Ishikawa (cell line): Measurements from ENCODE around the gene DENND5B.

Experiments used
- CEBPB ChIP-seq: IDR thresholded peaks from 2 replicates; pipeline ENCODE4 v1.6.1; 2012
- CREB1 ChIP-seq: IDR thresholded peaks from 2 replicates; pipeline ENCODE4 v1.6.1; 2012; ENCODE audit warnings: low read depth
- EGR1 ChIP-seq: IDR thresholded peaks from 2 replicates; pipeline ENCODE4 v1.6.1; 2012
- EP300 ChIP-seq: IDR thresholded peaks from 2 replicates; pipeline ENCODE4 v1.6.1; 2012; ENCODE audit warnings: borderline replicate concordance
- FOXM1 ChIP-seq: IDR thresholded peaks from 2 replicates; pipeline ENCODE4 v1.6.1; 2012; ENCODE audit warnings: low read depth, borderline replicate concordance
- NFIC ChIP-seq: IDR thresholded peaks from 2 replicates; pipeline ENCODE4 v1.6.1; 2012
- RAD21 ChIP-seq: IDR thresholded peaks from 2 replicates; pipeline ENCODE4 v1.6.1; 2012; ENCODE audit warnings: low read depth
- TAF1 ChIP-seq: IDR thresholded peaks from 2 replicates; pipeline ENCODE4 v1.6.1; 2012; ENCODE audit warnings: low read depth, mild to moderate bottlenecking
- TCF12 ChIP-seq: IDR thresholded peaks from 2 replicates; pipeline ENCODE4 v1.6.1; 2012; ENCODE audit warnings: low read depth
- TEAD4 ChIP-seq: IDR thresholded peaks from 2 replicates; pipeline ENCODE4 v1.6.1; 2012
- YY1 ChIP-seq: IDR thresholded peaks from 2 replicates; pipeline ENCODE4 v1.6.1; 2012; ENCODE audit warnings: low read depth
- ZBTB7A ChIP-seq: IDR thresholded peaks from 2 replicates; pipeline ENCODE4 v1.6.1; 2012; ENCODE audit warnings: low read depth
- TF ChIP-seq, protein P1 (sequence below): IDR thresholded peaks from 2 replicates; pipeline ENCODE4 v1.6.1; 2012
- TF ChIP-seq, protein P2 (sequence below): IDR thresholded peaks from 2 replicates; pipeline ENCODE4 v1.6.1; 2012; ENCODE audit warnings: low read depth, mild to moderate bottlenecking
- TF ChIP-seq, protein P3 (sequence below): IDR thresholded peaks from 2 replicates; pipeline ENCODE4 v1.6.1; 2012

The DENND5B gene

DNA sequence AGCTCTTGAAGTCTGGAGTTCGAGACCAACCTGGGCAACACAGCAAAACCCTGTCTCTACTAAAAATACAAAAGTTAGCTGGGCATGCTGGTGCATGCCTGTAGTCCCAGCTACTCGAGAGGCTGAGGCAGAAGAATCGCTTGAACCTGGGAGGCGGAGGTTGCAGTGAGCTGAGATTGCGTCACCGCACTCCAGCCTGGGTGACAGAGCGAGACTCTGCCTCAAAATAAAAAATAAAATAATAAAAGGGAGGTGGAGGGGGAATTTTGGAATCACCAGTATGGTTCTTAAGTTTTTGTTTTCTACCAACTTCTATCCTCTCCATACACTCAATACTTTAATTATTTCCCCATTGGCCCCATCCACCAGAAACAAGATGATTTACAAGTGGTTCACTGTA lies 16.6 kb downstream of the DENND5B start:
- TF ChIP-seq CEBPB: peak; percentile 46; the same call in 1 of the 2 replicates

DNA sequence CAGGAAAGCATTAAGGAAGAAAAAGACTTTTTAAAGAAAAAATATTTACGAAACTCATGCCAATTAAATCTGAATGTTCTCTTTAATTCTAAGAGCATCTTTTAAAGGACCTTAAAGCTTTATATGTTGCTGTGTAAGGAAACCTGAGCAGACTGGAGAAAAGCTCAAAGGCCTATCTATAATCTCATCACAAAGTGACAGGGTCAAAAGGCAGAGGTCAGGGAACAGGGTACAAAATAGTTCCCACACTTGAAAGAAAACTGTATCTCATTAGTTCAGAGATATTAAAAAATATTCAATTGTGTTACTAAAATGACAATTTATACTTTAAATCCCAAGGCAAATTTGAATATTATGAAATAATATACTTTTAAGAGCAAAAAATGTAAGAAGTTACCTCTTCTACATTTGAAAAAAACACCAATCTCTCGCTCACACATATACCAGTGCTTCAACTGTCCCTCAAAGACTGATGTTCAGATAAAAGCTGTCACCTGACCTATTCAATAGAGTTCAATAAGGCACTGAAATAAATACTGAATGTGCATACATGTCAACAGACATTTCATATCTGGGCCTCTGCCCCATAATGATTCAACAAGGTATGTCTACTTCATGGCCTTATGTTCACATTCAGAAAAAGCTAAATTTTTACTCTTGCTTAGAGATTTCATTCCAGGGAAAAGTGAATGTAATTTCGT lies 17.9 kb downstream of the DENND5B start:
- TF ChIP-seq EGR1 (no peak), TAF1 (no peak), FOXM1 (no peak), RAD21 (no peak), ZBTB7A (no peak), NFIC (no peak), CREB1 (no peak), TEAD4 (no peak), CEBPB (no peak), TCF12 (no peak), EP300 (no peak), YY1 (no peak)
- TF ChIP-seq, protein P1, sequence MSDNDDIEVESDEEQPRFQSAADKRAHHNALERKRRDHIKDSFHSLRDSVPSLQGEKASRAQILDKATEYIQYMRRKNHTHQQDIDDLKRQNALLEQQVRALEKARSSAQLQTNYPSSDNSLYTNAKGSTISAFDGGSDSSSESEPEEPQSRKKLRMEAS: no peak
- TF ChIP-seq, protein P2, sequence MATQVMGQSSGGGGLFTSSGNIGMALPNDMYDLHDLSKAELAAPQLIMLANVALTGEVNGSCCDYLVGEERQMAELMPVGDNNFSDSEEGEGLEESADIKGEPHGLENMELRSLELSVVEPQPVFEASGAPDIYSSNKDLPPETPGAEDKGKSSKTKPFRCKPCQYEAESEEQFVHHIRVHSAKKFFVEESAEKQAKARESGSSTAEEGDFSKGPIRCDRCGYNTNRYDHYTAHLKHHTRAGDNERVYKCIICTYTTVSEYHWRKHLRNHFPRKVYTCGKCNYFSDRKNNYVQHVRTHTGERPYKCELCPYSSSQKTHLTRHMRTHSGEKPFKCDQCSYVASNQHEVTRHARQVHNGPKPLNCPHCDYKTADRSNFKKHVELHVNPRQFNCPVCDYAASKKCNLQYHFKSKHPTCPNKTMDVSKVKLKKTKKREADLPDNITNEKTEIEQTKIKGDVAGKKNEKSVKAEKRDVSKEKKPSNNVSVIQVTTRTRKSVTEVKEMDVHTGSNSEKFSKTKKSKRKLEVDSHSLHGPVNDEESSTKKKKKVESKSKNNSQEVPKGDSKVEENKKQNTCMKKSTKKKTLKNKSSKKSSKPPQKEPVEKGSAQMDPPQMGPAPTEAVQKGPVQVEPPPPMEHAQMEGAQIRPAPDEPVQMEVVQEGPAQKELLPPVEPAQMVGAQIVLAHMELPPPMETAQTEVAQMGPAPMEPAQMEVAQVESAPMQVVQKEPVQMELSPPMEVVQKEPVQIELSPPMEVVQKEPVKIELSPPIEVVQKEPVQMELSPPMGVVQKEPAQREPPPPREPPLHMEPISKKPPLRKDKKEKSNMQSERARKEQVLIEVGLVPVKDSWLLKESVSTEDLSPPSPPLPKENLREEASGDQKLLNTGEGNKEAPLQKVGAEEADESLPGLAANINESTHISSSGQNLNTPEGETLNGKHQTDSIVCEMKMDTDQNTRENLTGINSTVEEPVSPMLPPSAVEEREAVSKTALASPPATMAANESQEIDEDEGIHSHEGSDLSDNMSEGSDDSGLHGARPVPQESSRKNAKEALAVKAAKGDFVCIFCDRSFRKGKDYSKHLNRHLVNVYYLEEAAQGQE: no peak
- TF ChIP-seq, protein P3, sequence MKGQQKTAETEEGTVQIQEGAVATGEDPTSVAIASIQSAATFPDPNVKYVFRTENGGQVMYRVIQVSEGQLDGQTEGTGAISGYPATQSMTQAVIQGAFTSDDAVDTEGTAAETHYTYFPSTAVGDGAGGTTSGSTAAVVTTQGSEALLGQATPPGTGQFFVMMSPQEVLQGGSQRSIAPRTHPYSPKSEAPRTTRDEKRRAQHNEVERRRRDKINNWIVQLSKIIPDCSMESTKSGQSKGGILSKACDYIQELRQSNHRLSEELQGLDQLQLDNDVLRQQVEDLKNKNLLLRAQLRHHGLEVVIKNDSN: no peak

DNA sequence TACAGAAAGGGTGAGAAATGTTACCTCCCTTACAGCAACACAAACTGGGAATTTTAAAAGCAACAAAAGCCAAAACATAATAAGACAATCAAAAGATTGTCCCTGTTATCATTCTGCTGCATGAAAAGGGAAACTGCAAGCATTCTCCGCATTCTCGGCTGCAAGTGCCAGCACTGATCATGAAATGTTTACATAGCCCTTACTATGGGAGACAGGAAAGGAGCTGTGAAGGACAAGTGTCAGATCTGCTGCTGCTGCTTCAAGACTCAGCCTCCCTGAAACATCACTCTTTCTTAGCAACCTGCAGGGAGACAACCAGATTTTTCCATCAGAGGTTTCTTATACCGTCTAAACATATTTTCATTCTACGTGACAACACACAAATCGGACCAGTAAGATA lies 20.1 kb downstream of the DENND5B start:
- TF ChIP-seq TAF1 (no peak), CEBPB (no peak), FOXM1 (no peak), EGR1 (no peak), RAD21 (no peak), YY1 (no peak), CREB1 (no peak), NFIC (no peak), TCF12 (no peak), ZBTB7A (no peak), EP300 (no peak), TEAD4 (no peak)
- TF ChIP-seq, protein P3: no peak
- TF ChIP-seq, protein P1: no peak
- TF ChIP-seq, protein P2: no peak

DNA sequence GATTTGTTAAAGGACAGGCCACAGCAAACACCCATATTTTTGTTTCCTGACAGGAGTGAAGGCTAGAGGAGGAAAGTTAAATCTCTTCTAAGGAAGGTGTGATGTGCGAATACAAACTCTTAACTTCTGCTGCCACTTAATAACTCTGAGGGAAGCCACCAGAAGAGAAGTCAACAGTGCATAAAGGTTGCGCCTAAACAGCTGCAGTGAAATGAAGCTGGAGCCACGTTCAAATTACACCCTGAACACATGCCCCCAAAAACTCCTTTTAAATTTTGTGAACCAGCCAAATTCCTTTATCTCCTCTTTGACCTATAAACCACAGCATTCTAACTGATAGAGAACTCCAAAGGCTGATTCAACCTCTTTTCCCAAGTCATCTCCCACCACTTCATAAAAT lies 22.4 kb downstream of the DENND5B start:
- TF ChIP-seq ZBTB7A (no peak), TAF1 (no peak), YY1 (no peak), TEAD4 (no peak), TCF12 (no peak), RAD21 (no peak)
- TF ChIP-seq, protein P1: no peak
- TF ChIP-seq, protein P3: no peak
- TF ChIP-seq, protein P2: no peak
